Duodenal mucosa (tissue), 2 donors: ENCODE data around the gene C7.
"Not testable (repeated sequence)": the region's sequence is repeated elsewhere in the genome, so short reads cannot be mapped to it uniquely, and the experiment has no call there.

Source experiments
- H3K27ac ChIP-seq: one replicate; pipeline ENCODE4 v1.7.0; 2013; ENCODE audit warnings: low read depth, low read length
- H3K27me3 ChIP-seq, 2 donors: one replicate each; pipeline ENCODE4 v1.7.0; 2013; ENCODE audit warnings: low read length in 2 of 2, control low read depth in 1 of 2; ENCODE audit not compliant: insufficient read depth in 2 of 2, control insufficient read depth in 1 of 2
- H3K36me3 ChIP-seq, 2 donors: one replicate each; pipeline ENCODE4 v1.7.0; 2013; ENCODE audit warnings: low read length in 2 of 2, control low read depth in 1 of 2; ENCODE audit not compliant: insufficient read depth in 2 of 2, control insufficient read depth in 1 of 2
- H3K4me1 ChIP-seq, 2 donors: one replicate each; pipeline ENCODE4 v1.7.0; 2013; ENCODE audit warnings: low read length in 2 of 2, control low read depth in 1 of 2; ENCODE audit not compliant: insufficient read depth in 2 of 2, control insufficient read depth in 1 of 2
- H3K4me3 ChIP-seq, 2 donors: one replicate each; pipeline ENCODE4 v1.7.0; 2013; ENCODE audit warnings: low read length in 2 of 2, low read depth in 1 of 2
- H3K9ac ChIP-seq, 2 donors: one replicate each; pipeline ENCODE4 v1.7.0; 2013; ENCODE audit warnings: low read length in 2 of 2, low read depth in 1 of 2
- H3K9me3 ChIP-seq, 2 donors: one replicate each; pipeline ENCODE4 v1.7.0; 2013; ENCODE audit warnings: low read length in 2 of 2, control low read depth in 1 of 2; ENCODE audit not compliant: control insufficient read depth in 1 of 2

C7 gene

GRCh38 chr5:40879163-40879942 lies 29.9 kb upstream of the C7 start:
- H3K27ac ChIP-seq: no peak overlapping the region
- H3K9me3 ChIP-seq: peaks cover 4 to 7% of the 10 kb centered on the region in 2 donors
- H3K27me3 ChIP-seq: no peaks in the 10 kb centered on the region
- no peaks in the 10 kb centered on the region for H3K36me3 ChIP-seq
- no peak overlapping the region for H3K4me3 ChIP-seq
- no peaks in the 10 kb centered on the region for H3K4me1 ChIP-seq
- H3K9ac ChIP-seq: no peak overlapping the region

DNA sequence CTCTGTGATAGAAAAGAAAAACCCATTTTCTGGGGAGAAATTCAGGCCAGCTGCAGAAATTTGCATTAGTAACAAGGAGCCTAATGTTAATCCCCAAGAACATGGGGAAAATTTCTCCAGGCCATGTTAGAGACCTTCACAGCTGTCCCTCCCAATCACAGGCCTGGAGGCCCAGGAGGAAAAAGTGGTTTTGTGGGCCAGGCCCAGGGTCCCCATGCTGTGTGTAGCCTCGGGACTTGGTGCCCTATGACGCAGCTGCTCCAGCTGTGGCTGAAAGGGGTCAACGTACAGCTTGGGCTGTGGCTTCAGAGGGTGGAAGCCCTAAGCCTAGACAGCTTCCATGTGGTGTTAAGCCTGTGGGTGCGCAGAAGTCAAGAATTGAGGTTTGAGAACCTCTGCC lies 27.0 kb upstream of the C7 start:
- H3K36me3 ChIP-seq: no peaks in the 10 kb centered on the region
- H3K4me1 ChIP-seq: no peaks in the 10 kb centered on the region
- H3K27ac ChIP-seq: no peak overlapping the region
- no peak overlapping the region for H3K9ac ChIP-seq
- H3K27me3 ChIP-seq: no peaks in the 10 kb centered on the region
- no peak overlapping the region for H3K4me3 ChIP-seq
- H3K9me3 ChIP-seq: peaks cover 3 to 4% of the 10 kb centered on the region in 2 donors

DNA sequence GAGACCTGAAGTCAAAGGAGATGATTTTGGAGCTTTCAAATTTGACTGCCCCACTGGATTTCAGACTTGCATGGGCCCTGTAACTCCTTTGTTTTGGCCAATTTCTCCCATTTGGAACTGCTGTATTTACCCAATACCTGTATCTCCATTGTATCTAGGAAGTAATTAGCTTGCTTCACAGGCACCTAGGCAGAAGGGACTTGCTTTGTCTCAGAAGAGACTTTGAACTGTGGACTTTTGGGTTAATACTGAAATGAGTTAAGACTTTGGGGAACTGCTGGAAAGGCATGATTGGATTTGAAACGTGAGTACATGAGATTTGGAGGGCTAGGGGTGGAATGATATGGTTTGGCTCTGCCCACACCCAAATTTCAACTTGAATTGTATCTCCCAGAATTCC lies 26.2 kb upstream of the C7 start:
- H3K36me3 ChIP-seq, H3K4me1 ChIP-seq, H3K9ac ChIP-seq, H3K27me3 ChIP-seq, H3K9me3 ChIP-seq, H3K27ac ChIP-seq: not testable (repeated sequence)
- peak overlapping the region in 1 of 2 donors; percentile 28 for H3K4me3 ChIP-seq

DNA sequence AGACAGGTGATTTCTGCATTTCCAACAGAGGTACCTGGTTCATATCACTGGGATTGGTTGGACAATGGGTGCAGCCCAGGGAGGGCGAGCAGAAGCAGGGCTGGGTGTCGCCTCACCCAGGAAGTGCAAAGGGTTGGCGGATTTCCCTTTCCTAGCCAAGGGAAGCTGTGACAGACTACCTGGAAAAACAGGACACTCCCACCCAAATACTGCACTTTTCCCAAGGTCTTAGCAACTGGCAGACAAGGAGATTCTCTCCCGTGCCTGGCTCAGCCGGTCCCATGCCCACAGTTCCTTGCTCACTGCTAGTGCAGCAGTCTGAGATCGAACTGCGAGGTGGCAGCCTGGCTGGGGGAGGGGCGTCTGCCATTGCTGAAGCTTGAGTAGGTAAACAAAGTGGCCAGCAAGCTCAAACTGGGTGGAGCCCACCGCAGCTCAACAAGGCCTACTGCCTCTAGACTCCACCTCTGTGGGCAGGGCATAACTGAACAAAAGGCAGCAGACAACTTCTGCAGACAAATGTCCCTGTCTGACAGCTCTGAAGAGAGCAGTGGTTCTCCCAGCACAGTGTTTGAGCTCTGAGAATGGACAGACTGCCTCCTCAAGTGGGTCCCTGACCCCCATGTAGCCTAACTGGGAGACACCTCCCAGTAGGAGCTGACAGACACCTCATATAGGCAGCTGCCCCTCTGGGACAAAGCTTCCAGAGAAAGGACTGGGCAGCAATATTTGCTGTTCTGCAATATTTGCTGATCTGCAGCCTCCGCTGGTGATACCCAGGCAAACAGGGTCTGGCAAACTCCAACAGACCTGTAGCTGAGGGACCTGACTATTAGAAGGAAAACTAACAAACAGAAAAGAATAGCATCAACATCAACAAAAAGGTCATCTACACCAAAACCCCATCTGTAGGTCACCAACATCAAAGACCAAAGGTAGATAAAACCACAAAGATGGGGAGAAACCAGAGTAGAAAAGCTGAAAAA lies 13.6 kb upstream of the C7 start:
- H3K27me3 ChIP-seq, H3K9ac ChIP-seq, H3K4me1 ChIP-seq, H3K9me3 ChIP-seq, H3K27ac ChIP-seq, H3K4me3 ChIP-seq, H3K36me3 ChIP-seq: not testable (repeated sequence)

GRCh38 chr5:40904205-40904993 lies 4.9 kb upstream of the C7 start:
- no peak overlapping the region for H3K9ac ChIP-seq
- H3K4me3 ChIP-seq: no peak overlapping the region

GRCh38 chr5:40904994-40905306 lies 4.3 kb upstream of the C7 start:
- Histone ChIP-seq H3K36me3 (no peaks in the 10 kb centered on the region), H3K9ac (no peak overlapping the region), H3K4me1 (peaks cover 4 to 6% of the 10 kb centered on the region in 2 donors), H3K27ac (no peak overlapping the region), H3K9me3 (no peaks in the 10 kb centered on the region), H3K4me3 (no peak overlapping the region), H3K27me3 (no peaks in the 10 kb centered on the region)

More at GRCh38 chr5:40904205-40904993, 4.9 kb upstream of the C7 start:
- H3K27ac ChIP-seq: no peak overlapping the region
- H3K36me3 ChIP-seq: no peaks in the 10 kb centered on the region
- H3K4me1 ChIP-seq: peaks cover 4 to 6% of the 10 kb centered on the region in 2 donors
- no peaks in the 10 kb centered on the region for H3K27me3 ChIP-seq
- no peaks in the 10 kb centered on the region for H3K9me3 ChIP-seq

DNA sequence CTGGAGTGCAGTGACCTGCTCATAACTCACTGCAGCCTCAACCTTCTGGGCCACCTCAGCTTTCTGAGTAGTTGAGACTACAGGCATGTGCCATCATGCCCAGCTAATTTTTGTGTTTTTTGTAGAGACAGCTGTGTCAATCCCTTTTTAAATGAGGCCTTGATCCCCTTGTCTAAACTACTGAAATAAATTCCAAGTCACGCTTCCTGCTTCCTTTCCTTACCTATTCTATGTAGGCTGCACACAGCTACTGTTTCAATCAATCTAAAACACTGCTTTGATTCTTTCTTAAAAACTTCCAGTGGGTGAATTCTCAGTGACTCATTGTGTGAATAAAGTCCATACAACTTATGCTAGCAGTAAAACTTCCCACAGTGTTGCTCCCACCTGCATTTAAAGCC lies 2.9 kb upstream of the C7 start:
- Histone ChIP-seq H3K4me3 (no peak overlapping the region), H3K9me3 (no peaks in the 10 kb centered on the region), H3K9ac (no peak overlapping the region), H3K27me3 (no peaks in the 10 kb centered on the region), H3K27ac (no peak overlapping the region), H3K36me3 (no peaks in the 10 kb centered on the region), H3K4me1 (peaks cover 4 to 6% of the 10 kb centered on the region in 2 donors)

DNA sequence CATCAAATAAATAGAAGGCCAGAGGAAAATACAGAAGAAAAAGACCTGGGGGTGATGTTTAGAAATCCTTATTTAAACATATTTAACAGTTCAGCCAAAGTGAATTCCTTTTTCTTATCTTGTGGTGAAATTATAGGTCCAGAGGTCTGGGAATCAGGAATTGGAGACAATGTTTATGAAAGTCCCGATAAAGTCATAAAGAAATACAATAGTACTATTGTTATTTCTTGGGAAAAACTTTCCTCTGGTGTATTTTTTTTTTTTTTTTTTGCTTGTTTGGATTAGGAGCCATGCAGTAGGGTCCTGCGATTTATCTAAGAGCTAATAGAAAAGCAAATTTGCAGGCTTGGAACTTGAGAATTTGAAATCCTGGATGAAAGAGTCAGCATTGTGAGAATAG lies 426 bp downstream of the C7 start:
- no peak overlapping the region for H3K27ac ChIP-seq

GRCh38 chr5:40911266-40911665 lies 2.0 kb downstream of the C7 start:
- no peaks in the 10 kb centered on the region for H3K9me3 ChIP-seq
- H3K9ac ChIP-seq: no peak overlapping the region
- no peaks in the 10 kb centered on the region for H3K36me3 ChIP-seq
- peak overlapping the region in 1 of 2 donors; percentile 17 for H3K4me3 ChIP-seq
- peaks cover 3 to 4% of the 10 kb centered on the region in 2 donors for H3K4me1 ChIP-seq
- no peak overlapping the region for H3K27ac ChIP-seq
- H3K27me3 ChIP-seq: no peaks in the 10 kb centered on the region

More for the DNA sequence above, 426 bp downstream of the C7 start:
- peak overlapping the region in 1 of 2 donors; percentile 38 for H3K4me3 ChIP-seq
- no peaks in the 10 kb centered on the region for H3K27me3 ChIP-seq
- H3K4me1 ChIP-seq: peaks cover 4 to 5% of the 10 kb centered on the region in 2 donors
- no peak overlapping the region for H3K9ac ChIP-seq
- H3K36me3 ChIP-seq: no peaks in the 10 kb centered on the region
- no peaks in the 10 kb centered on the region for H3K9me3 ChIP-seq
